ENCODE data around the gene TPD52L1.
"Not testable (repeated sequence)": the region's sequence is repeated elsewhere in the genome, so short reads cannot be mapped to it uniquely, and the experiment has no call there.

DNA sequence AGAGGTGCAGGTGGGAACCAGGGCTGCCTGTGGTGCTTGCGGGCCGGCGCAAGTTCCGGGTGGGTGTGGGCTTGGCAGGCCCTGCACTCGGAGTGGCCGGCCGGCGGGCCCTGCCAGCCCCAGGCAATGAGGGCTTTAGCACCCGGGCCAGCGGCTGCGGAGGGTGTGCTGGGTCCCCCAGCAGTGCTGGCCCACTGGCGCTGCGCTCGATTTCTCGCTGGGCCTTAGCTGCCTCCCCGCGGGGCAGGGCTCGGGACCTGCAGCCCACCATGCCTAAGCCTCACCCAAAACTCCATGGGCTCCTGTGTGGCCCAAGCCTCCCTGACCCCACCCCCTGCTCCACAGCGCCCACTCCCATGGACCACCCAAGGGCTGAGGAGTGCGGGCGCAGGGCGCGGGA is 27.7 kb upstream of the TPD52L1 start:
- TF ChIP-seq, protein P1, sequence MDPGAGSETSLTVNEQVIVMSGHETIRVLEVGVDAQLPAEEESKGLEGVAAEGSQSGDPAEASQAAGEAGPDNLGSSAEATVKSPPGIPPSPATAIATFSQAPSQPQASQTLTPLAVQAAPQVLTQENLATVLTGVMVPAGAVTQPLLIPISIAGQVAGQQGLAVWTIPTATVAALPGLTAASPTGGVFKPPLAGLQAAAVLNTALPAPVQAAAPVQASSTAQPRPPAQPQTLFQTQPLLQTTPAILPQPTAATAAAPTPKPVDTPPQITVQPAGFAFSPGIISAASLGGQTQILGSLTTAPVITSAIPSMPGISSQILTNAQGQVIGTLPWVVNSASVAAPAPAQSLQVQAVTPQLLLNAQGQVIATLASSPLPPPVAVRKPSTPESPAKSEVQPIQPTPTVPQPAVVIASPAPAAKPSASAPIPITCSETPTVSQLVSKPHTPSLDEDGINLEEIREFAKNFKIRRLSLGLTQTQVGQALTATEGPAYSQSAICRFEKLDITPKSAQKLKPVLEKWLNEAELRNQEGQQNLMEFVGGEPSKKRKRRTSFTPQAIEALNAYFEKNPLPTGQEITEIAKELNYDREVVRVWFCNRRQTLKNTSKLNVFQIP (CRISPR knock-in tag; IDR thresholded peaks at IDR 0.05; ENCODE audit: borderline replicate concordance, low read depth), result not testable (repeated sequence)
- TF ChIP-seq, protein P2, sequence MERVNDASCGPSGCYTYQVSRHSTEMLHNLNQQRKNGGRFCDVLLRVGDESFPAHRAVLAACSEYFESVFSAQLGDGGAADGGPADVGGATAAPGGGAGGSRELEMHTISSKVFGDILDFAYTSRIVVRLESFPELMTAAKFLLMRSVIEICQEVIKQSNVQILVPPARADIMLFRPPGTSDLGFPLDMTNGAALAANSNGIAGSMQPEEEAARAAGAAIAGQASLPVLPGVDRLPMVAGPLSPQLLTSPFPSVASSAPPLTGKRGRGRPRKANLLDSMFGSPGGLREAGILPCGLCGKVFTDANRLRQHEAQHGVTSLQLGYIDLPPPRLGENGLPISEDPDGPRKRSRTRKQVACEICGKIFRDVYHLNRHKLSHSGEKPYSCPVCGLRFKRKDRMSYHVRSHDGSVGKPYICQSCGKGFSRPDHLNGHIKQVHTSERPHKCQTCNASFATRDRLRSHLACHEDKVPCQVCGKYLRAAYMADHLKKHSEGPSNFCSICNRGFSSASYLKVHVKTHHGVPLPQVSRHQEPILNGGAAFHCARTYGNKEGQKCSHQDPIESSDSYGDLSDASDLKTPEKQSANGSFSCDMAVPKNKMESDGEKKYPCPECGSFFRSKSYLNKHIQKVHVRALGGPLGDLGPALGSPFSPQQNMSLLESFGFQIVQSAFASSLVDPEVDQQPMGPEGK (CRISPR knock-in tag; IDR thresholded peaks at IDR 0.05; ENCODE audit: borderline replicate concordance), result not testable (repeated sequence)
- not testable (repeated sequence) for TF ChIP-seq TCF4 (CRISPR knock-in tag; IDR thresholded peaks at IDR 0.05; ENCODE audit: borderline replicate concordance); ZNF70 (CRISPR knock-in tag; IDR thresholded peaks at IDR 0.05); ZFP30 (CRISPR knock-in tag; IDR thresholded peaks at IDR 0.05); TOX (CRISPR knock-in tag; IDR thresholded peaks at IDR 0.05; ENCODE audit: borderline replicate concordance); CSDC2 (CRISPR knock-in tag; IDR thresholded peaks at IDR 0.05); PPARA (CRISPR knock-in tag; IDR thresholded peaks at IDR 0.05; ENCODE audit: borderline replicate concordance); ZNF8 (CRISPR knock-in tag; IDR thresholded peaks at IDR 0.05); CSRNP3 (CRISPR knock-in tag; IDR thresholded peaks at IDR 0.05); RARB (CRISPR knock-in tag; IDR thresholded peaks at IDR 0.05)
- TF ChIP-seq, protein P3, sequence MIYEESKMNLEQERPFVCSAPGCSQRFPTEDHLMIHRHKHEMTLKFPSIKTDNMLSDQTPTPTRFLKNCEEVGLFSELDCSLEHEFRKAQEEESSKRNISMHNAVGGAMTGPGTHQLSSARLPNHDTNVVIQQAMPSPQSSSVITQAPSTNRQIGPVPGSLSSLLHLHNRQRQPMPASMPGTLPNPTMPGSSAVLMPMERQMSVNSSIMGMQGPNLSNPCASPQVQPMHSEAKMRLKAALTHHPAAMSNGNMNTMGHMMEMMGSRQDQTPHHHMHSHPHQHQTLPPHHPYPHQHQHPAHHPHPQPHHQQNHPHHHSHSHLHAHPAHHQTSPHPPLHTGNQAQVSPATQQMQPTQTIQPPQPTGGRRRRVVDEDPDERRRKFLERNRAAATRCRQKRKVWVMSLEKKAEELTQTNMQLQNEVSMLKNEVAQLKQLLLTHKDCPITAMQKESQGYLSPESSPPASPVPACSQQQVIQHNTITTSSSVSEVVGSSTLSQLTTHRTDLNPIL (CRISPR knock-in tag; IDR thresholded peaks at IDR 0.05; ENCODE audit: low read depth), result not testable (repeated sequence)

Data from SK-N-SH treated with all-trans-retinoic acid at 6 μM for 48 hours (cell line).